GM12865 (cell line): ENCODE data around the gene TAF6.

Source experiments
- DNase-seq: peaks from one replicate; pipeline ENCODE4 v3.0.0; 2010; ENCODE audit warnings: low read depth
- H3K4me3 ChIP-seq: 2 replicates; pipeline ENCODE4 v1.5.1; 2011; ENCODE audit warnings: mild to moderate bottlenecking, low read depth, low read length, control low read depth
- TF ChIP-seq, protein P1 (sequence below): IDR thresholded peaks from 2 replicates; pipeline ENCODE4 v1.5.1; 2011; ENCODE audit warnings: low read length, control low read depth, low read depth, inconsistent platforms; ENCODE audit not compliant: insufficient read depth; ENCODE audit errors: missing control alignments

The TAF6 gene

DNA sequence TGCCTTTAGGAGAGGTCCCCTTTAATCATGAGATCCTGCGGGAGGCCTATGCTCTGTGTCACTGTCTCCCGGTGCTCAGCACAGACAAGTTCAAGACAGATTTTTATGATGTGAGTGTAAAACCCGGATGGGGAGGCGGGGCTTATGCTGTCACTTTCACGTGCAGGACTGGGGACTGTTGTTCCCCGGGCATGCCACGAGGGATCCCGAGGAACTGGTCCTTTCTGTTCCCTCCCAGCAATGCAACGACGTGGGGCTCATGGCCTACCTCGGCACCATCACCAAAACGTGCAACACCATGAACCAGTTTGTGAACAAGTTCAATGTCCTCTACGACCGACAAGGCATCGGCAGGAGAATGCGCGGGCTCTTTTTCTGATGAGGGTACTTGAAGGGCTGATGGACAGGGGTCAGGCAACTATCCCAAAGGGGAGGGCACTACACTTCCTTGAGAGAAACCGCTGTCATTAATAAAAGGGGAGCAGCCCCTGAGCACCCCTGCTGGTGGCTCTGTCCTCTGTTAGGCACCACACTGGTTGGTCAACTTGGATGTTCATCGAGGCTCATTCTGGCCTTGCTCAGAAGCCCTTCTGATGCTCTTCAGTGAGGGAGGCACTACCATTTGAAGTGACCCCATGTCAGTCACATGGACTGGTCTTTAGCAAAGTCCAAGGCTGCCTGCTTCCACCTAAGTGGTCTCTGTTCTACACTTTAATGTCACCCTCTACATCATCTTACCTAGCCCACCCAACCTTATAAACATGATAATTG is 27.6 kb downstream of the TAF6 start:
- peak; percentile 40 for DNase-seq
- TF ChIP-seq, protein P1, sequence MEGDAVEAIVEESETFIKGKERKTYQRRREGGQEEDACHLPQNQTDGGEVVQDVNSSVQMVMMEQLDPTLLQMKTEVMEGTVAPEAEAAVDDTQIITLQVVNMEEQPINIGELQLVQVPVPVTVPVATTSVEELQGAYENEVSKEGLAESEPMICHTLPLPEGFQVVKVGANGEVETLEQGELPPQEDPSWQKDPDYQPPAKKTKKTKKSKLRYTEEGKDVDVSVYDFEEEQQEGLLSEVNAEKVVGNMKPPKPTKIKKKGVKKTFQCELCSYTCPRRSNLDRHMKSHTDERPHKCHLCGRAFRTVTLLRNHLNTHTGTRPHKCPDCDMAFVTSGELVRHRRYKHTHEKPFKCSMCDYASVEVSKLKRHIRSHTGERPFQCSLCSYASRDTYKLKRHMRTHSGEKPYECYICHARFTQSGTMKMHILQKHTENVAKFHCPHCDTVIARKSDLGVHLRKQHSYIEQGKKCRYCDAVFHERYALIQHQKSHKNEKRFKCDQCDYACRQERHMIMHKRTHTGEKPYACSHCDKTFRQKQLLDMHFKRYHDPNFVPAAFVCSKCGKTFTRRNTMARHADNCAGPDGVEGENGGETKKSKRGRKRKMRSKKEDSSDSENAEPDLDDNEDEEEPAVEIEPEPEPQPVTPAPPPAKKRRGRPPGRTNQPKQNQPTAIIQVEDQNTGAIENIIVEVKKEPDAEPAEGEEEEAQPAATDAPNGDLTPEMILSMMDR = no peak
- H3K4me3 ChIP-seq = no peak overlapping the region

DNA sequence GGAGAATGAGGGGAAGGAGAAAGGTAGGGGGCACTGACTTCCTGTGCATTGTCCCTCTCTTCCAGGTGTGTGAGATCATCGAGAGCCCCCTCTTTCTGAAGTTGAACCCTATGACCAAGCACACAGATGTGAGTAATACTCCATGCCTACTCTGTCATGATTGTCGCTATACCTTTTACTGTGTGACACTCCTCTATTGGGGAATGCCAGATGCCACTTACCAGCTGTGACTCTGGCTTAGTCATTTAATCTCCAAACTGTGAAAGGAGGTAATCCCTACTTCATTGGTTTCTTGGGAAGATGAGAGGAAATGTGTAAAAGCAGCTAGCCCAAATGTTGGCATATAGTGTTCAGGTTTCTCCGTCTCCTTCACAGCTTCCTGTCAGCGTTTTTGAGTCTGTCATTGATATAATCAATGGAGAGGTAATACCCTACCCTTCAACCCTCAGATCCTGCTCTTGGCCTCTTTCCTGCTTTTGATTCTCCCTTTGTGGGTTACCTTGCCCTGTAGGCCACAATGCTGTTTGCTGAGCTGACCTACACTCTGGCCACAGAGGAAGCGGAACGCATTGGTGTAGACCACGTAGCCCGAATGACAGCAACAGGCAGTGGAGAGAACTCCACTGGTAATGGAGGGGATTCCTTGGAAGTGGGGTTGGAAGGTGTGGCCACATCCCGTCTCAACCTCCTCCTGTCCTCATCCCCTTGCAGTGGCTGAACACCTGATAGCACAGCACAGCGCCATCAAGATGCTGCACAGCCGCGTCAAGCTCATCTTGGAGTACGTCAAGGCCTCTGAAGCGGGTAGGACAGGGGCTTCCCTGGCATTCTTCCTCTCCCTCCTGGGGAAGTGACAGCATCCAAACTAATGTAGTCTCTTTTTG is 28.4 kb downstream of the TAF6 start:
- DNase-seq = no peak
- H3K4me3 ChIP-seq = no peak overlapping the region
- TF ChIP-seq, protein P1 = no peak

DNA sequence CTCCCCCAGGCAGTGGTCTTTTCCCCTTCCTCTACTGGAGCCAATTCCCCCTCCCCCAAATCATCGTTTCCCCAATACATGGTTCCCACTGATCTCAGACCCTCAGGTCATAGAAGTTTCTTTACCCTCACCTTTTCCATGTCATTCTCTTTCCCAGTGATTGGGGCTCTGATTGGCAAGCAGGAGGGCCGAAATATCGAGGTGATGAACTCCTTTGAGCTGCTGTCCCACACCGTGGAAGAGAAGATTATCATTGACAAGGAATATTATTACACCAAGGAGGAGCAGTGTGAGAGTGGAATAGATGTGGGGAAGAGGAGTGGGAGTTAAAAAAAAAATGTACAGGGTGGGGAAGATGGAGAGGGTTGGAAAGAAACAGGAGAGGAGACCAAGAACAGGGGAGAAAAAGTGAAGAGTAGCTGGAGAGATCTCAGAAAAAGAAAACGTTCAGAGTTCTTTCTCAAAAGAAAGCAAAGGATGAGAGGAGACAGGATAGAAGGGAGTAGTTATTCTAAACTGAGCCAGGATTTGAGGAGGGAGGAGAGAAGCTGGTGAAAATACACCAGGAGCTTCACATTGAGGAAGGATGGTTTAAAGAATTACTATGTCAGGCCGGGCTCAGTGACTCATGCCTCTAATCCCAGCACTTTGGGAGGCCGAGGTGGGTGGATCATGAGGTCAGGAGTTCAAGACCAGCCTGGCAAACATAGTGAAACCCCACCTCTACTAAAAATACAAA is 29.5 kb downstream of the TAF6 start:
- no peak for DNase-seq
- H3K4me3 ChIP-seq = peak overlapping the region; percentile 88
- TF ChIP-seq, protein P1 = no peak

DNA sequence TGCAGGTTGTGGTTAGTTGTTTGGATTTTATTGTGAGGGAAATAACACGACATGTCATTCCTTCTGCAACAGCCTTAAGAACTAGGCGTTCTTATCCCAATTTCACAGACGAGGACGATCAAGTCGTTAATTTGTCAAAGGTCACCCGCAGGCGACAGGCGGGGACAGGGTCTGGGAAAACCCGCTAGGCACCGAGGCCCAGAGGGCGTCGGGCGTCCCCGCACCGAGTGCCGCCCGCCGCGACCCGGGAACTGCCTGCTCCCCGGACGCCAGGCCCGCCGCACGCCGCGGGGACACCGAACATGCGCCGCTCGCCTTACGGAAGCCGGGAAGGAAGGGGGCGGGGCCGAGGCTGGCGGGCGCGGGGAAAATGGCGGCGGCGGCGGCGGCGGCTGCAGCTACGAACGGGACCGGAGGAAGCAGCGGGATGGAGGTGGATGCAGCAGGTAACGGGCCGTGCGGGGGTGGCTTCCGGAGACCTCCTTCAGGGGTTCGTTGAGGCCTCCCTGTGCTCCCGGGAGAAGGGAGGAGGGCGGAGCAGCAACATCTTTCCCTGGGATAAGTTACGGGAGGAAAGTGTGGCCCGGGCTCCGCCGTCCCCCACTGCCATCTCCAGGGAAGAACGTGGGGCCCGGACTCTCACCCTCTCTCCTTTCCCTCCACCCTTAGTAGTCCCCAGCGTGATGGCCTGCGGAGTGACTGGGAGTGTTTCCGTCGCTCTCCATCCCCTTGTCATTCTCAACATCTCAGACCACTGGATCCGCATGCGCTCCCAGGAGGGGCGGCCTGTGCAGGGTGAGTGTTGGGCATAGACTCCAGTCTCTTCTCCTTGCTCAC is 30.3 kb downstream of the TAF6 start, which contains the start of gene COPS6:
COPS6 (plus strand) TSS at position 349 of the 837 bp plus-strand sequence; CDS start at position 371, 22 bp downstream.
- TF ChIP-seq, protein P1 = no peak
- peak within 1 kb of the TSS; percentile 88 for H3K4me3 ChIP-seq
- peak; percentile 90 for DNase-seq

DNA sequence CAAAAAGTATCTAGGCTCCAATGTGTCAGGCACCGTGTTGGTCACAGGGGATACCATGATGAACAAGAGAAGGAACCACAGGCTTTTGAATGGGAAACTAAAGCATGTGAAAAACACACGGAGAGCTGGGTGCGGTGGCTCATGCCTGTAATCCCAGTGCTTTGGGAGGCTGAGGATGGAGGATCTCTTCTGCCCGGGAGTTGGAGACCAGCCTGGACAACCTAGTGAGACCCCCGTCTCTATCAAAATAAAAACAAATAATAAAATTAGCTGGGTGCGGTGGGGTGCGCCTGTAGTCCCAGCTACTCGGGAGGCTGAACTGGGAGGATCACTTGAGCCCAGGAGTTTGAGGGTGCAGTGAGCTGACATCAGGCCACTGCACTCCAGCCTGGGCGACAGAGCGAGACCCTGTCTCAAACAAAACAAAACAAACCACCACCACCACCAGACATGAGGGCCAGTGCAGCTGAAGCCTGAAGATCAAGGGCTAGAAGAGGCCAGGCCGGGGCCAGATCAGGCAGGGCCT is 31.0 kb downstream of the TAF6 start:
- TF ChIP-seq, protein P1 = no peak
- peak overlapping the region; percentile 88 for H3K4me3 ChIP-seq
- DNase-seq = no peak
